Activated naive CD4-positive, alpha-beta T cell treated with anti-CD3 and anti-CD28 coated beads, Interleukin-2, amount 50 U/mL, for 16 hours (primary cell): Measurements from ENCODE around the gene TSPAN11.

Experiments
- DNase-seq: peaks from one replicate; pipeline ENCODE4 v3.0.0-alpha.2; 2020

The TSPAN11 gene

GRCh38 chr12:30913323-30913722, 13.2 kb upstream of the TSPAN11 start:
- DNase-seq, result no peak

- no peak for DNase-seq
Measured at GRCh38 chr12:30914986-30915591, 11.5 kb upstream of the TSPAN11 start.

GRCh38 chr12:30923057-30923456, 3.5 kb upstream of the TSPAN11 start:
- no peak for DNase-seq

- no peak for DNase-seq
Measured at GRCh38 chr12:30925607-30926242, 823 bp upstream of the TSPAN11 start.

- no peak for DNase-seq
Measured at GRCh38 chr12:30927222-30927611, 669 bp downstream of the TSPAN11 start.

- DNase-seq, result no peak
Measured at GRCh38 chr12:30928356-30929244, 2.1 kb downstream of the TSPAN11 start.

GRCh38 chr12:30930238-30930637, 3.7 kb downstream of the TSPAN11 start:
- no peak for DNase-seq

GRCh38 chr12:30930641-30931040, 4.1 kb downstream of the TSPAN11 start:
- DNase-seq, result no peak

- DNase-seq, result no peak
Measured at GRCh38 chr12:30932881-30933280, 6.3 kb downstream of the TSPAN11 start.

- no peak for DNase-seq
Measured at GRCh38 chr12:30934811-30935210, 8.3 kb downstream of the TSPAN11 start.

GRCh38 chr12:30936036-30936435, 9.5 kb downstream of the TSPAN11 start:
- DNase-seq, result no peak

- no peak for DNase-seq
Measured at GRCh38 chr12:30939234-30939633, 12.7 kb downstream of the TSPAN11 start.

GRCh38 chr12:30942486-30942885, 15.9 kb downstream of the TSPAN11 start:
- DNase-seq, result no peak

- DNase-seq, result no peak
Measured at GRCh38 chr12:30942936-30943335, 16.4 kb downstream of the TSPAN11 start.

GRCh38 chr12:30945443-30946164, 19.1 kb downstream of the TSPAN11 start:
- DNase-seq, result no peak

GRCh38 chr12:30952015-30952414, 25.5 kb downstream of the TSPAN11 start:
- DNase-seq, result no peak

- no peak for DNase-seq
Measured at GRCh38 chr12:30953257-30953656, 26.7 kb downstream of the TSPAN11 start.

- no peak for DNase-seq
Measured at GRCh38 chr12:30953951-30954751, 27.6 kb downstream of the TSPAN11 start.

GRCh38 chr12:30955214-30955613, 28.7 kb downstream of the TSPAN11 start:
- no peak for DNase-seq

- DNase-seq, result no peak
Measured at GRCh38 chr12:30959110-30959710, 32.7 kb downstream of the TSPAN11 start.

GRCh38 chr12:30959778-30960177, 33.2 kb downstream of the TSPAN11 start:
- DNase-seq, result no peak

GRCh38 chr12:30961030-30961429, 34.5 kb downstream of the TSPAN11 start:
- no peak for DNase-seq
